Stomach (tissue), 9 donors: Measurements from ENCODE around the gene CIBAR2. TPM values are rescaled to one million over a fixed set of nuclear protein-coding genes. Genes with fewer than 3 reads are reported as not detected.
A peak's percentile ranks its signal among the peaks of the same experiment; 100 is the strongest.

Source experiments
- DNase-seq, 2 donors: peaks; one replicate each; pipeline versions ENCODE4 v3.0.0 to v3.0.0-alpha.2; 2013 to 2019
- H3K27ac ChIP-seq, 5 donors: fragments of 200-600 bp in 4 of 5; sonication (generic) in 4 of 5; one replicate each; pipeline ENCODE4 v1.5.1; 2013 to 2019; ENCODE audit warnings: mild to moderate bottlenecking in 1 of 5, moderate library complexity in 1 of 5
- H3K27me3 ChIP-seq, 3 donors: fragments of 200-600 bp; sonication (generic); one replicate each; pipeline ENCODE4 v1.5.1; 2017 to 2019; ENCODE audit warnings: mixed run types in 1 of 3
- H3K36me3 ChIP-seq, 4 donors: fragments of 200-600 bp; sonication (generic); 1 replicate in 3 of 4; 2 replicates in 1 of 4; pipeline ENCODE4 v1.5.1; 2016 to 2019
- H3K4me1 ChIP-seq, 4 donors: fragments of 200-600 bp; sonication (generic); one replicate each; pipeline ENCODE4 v1.5.1; 2016 to 2019
- H3K4me3 ChIP-seq, 4 donors: fragments of 200-600 bp; sonication (generic) in 3 of 4; one replicate each; pipeline ENCODE4 v1.5.1; 2016 to 2019; ENCODE audit warnings: mild to moderate bottlenecking in 1 of 4
- H3K9me3 ChIP-seq, 4 donors: fragments of 200-600 bp; sonication (generic); one replicate each; pipeline ENCODE4 v1.5.1; 2016 to 2019
- CTCF ChIP-seq, 7 experiments: fragments of 450-650 bp in 4 of 7; fragments of 200-600 bp in 3 of 7; sonication (generic) in 3 of 7; IDR thresholded peaks; one replicate each; pipeline ENCODE4 v1.5.1; 2016 to 2019; ENCODE audit warnings: antibody characterized with exemption in 7 of 7, control low read depth in 2 of 7, mild to moderate bottlenecking in 1 of 7
- EP300 ChIP-seq: sonication (generic); formaldehyde crosslinking; IDR thresholded peaks from one replicate; pipeline ENCODE4 v1.6.1; 2017; ENCODE audit warnings: antibody characterized with exemption
- POLR2A ChIP-seq, 4 donors: fragments of 450-650 bp; IDR thresholded peaks; one replicate each; pipeline ENCODE4 v1.6.1; 2016; ENCODE audit warnings: antibody characterized with exemption in 4 of 4, control low read depth in 2 of 4, mild to moderate bottlenecking in 1 of 4, moderate library complexity in 1 of 4
- POLR2AphosphoS5 ChIP-seq, 3 donors: sonication (generic); formaldehyde crosslinking; IDR thresholded peaks; one replicate each; pipeline ENCODE4 v1.6.1; 2016; ENCODE audit warnings: antibody characterized with exemption in 3 of 3
- WGBS, 5 donors: extraction: QIAGEN DNeasy Blood & Tissue Kit in 3 of 5; methylation state at CpG; one replicate each; pipeline versions ENCODE4 v1.1.5 to v1.1.7; 2013 to 2018; 5-methylcytosine and 5-hydroxymethylcytosine counted together
- intact Hi-C: fragments of 100-400 bp; cut with DNase I; formaldehyde crosslinking; loops from one replicate; pipeline ENCODE4 v1.15.1; 2023; ENCODE audit warnings: low total_unique reads
- polyA plus RNA-seq, 3 donors: library from polyadenylated mRNA; stranded (reverse); fragments of 200-250 nt; gene quantifications; one replicate each; pipeline ENCODE4 v1.2.3, GENCODE V29; 2013
- total RNA-seq, 5 donors: library from RNA; depleted of rRNA; stranded (reverse); fragments of >200 nt; gene quantifications; one replicate each; pipeline versions ENCODE4 v1.1.0 to v1.2.3, GENCODE V29; 2014 to 2016
- donor health status: healthy with polysubstance abuse.
- donor health status: Bipolar disorder and iron deficiency.
- donor health status: healthy.

CIBAR2 gene
- total and polyA plus RNA-seq, 8 donors = 1.5 to 54.0 TPM; not detected in 6

GRCh38 chr16:85137323-85138072 lies 25.2 kb upstream of the CIBAR2 start:
- H3K4me1 ChIP-seq = peaks cover 14 to 44% (median 28%) of the 10 kb centered on the region in 4 donors
- DNase-seq = peak; percentile 93 to 94
- TF ChIP-seq EP300 = peak; percentile 39
- no peak for TF ChIP-seq POLR2A (IDR thresholded peaks at IDR 0.05)
- TF ChIP-seq POLR2AphosphoS5 (IDR thresholded peaks at IDR 0.05) = peak; percentile 67 to 93 (median 93)
- TF ChIP-seq CTCF (IDR thresholded peaks at IDR 0.05) = no peak
- no peaks in the 10 kb centered on the region for H3K9me3 ChIP-seq
- intact Hi-C loops = no loop called here
- H3K36me3 ChIP-seq = no peaks in the 10 kb centered on the region
- 1 to 5% (median 4%) methylated on average over 24 to 29 of the region's 29 CpGs for WGBS, 5 donors
- H3K4me3 ChIP-seq = peak overlapping the region; percentile 36 to 39 (median 37)
- peak overlapping the region; percentile 21 to 85 (median 82) for H3K27ac ChIP-seq
- no peaks in the 10 kb centered on the region for H3K27me3 ChIP-seq

- WGBS, 5 donors = 65 to 73% (median 67%) methylated on average over 15 to 17 of the region's 17 CpGs
- H3K27ac ChIP-seq = peak overlapping the region; percentile 21 to 85 (median 82)
- TF ChIP-seq POLR2AphosphoS5 (IDR thresholded peaks at IDR 0.05) (no peak), EP300 (no peak), POLR2A (IDR thresholded peaks at IDR 0.05) (no peak), CTCF (IDR thresholded peaks at IDR 0.05) (no peak)
- no peaks in the 10 kb centered on the region for H3K9me3 ChIP-seq
- no peaks in the 10 kb centered on the region for H3K36me3 ChIP-seq
- intact Hi-C loops = no loop called here
- H3K27me3 ChIP-seq = no peaks in the 10 kb centered on the region
- H3K4me3 ChIP-seq = peak overlapping the region; percentile 36 to 39 (median 37)
- peak; percentile 31 to 66 for DNase-seq
- peaks cover 14 to 44% (median 28%) of the 10 kb centered on the region in 4 donors for H3K4me1 ChIP-seq
Observed at GRCh38 chr16:85136702-85137322, 24.5 kb upstream of the CIBAR2 start.

- peak overlapping the region in 4 of 5 donors; percentile 68 to 85 (median 82) for H3K27ac ChIP-seq
- WGBS, 5 donors = 51 to 77% (median 65%) methylated on average over 8 to 12 of the region's 12 CpGs
- H3K4me3 ChIP-seq = peak overlapping the region in 1 of 4 donors; percentile 39
Observed at GRCh38 chr16:85136213-85136701, 24.0 kb upstream of the CIBAR2 start.

More at GRCh38 chr16:85136213-85136701, 24.0 kb upstream of the CIBAR2 start:
- no peak for DNase-seq
- H3K27me3 ChIP-seq = no peaks in the 10 kb centered on the region
- TF ChIP-seq POLR2A (IDR thresholded peaks at IDR 0.05) (no peak), POLR2AphosphoS5 (IDR thresholded peaks at IDR 0.05) (no peak), CTCF (IDR thresholded peaks at IDR 0.05) (no peak), EP300 (no peak)
- H3K4me1 ChIP-seq = peaks cover 14 to 48% (median 29%) of the 10 kb centered on the region in 4 donors
- intact Hi-C loops = no loop called here
- no peaks in the 10 kb centered on the region for H3K9me3 ChIP-seq
- no peaks in the 10 kb centered on the region for H3K36me3 ChIP-seq
